OCI-LY3 (cell line): Measurements from ENCODE around the gene HHIP.
A peak's percentile ranks its signal among the peaks of the same experiment; 100 is the strongest.

Source experiments
- H2AFZ ChIP-seq: fragments of 200-600, 300-600 bp; shearing (Covaris generic); 2 replicates; pipeline ENCODE4 v1.6.0; 2014; ENCODE audit warnings: antibody characterized with exemption, low read depth, low read length
- H3K27ac ChIP-seq: fragments of 200-600, 300-600 bp; sonication (generic); 2 replicates; pipeline ENCODE4 v1.5.1; 2014; ENCODE audit warnings: mild to moderate bottlenecking, low read length, moderate library complexity, mixed read lengths
- H3K27me3 ChIP-seq: fragments of 200-600, 300-600 bp; sonication (generic); 2 replicates; pipeline ENCODE4 v1.6.1; 2014; ENCODE audit warnings: low read depth, low read length, mixed read lengths
- H3K36me3 ChIP-seq: fragments of 200-600, 300-600 bp; sonication (generic); replicated peaks from 2 replicates; pipeline ENCODE3; 2014; ENCODE audit warnings: low read depth, low read length, mixed read lengths
- H3K4me1 ChIP-seq: fragments of 300-600, 200-600 bp; sonication (generic); 2 replicates; pipeline ENCODE4 v1.6.1; 2014; ENCODE audit warnings: low read length, mixed read lengths
- H3K4me2 ChIP-seq: fragments of 200-600, 300-600 bp; sonication (generic); 2 replicates; pipeline ENCODE4 v1.6.1; 2014; ENCODE audit warnings: low read length, mixed read lengths
- H3K4me3 ChIP-seq: fragments of 300-600, 200-600 bp; sonication (generic); 2 replicates; pipeline ENCODE4 v1.5.1; 2014; ENCODE audit warnings: antibody characterized with exemption, mild to moderate bottlenecking, low read length, moderate library complexity
- H3K79me2 ChIP-seq: fragments of 300-600, 200-600 bp; shearing (Covaris generic); 2 replicates; pipeline ENCODE4 v1.6.1; 2014; ENCODE audit warnings: mild to moderate bottlenecking, low read length, mixed read lengths
- H3K9ac ChIP-seq: fragments of 300-600, 200-600 bp; shearing (Covaris generic); 2 replicates; pipeline ENCODE4 v1.6.0; 2014; ENCODE audit warnings: mild to moderate bottlenecking, low read length, moderate library complexity
- H3K9me3 ChIP-seq: fragments of 200-600, 300-600 bp; shearing (Covaris generic); 2 replicates; pipeline ENCODE4 v1.6.1; 2014; ENCODE audit warnings: low read length, mixed read lengths; ENCODE audit not compliant: insufficient read depth
- H4K20me1 ChIP-seq: fragments of 200-600, 300-600 bp; sonication (generic); 2 replicates; pipeline ENCODE4 v1.6.1; 2016; ENCODE audit warnings: low read length, mixed read lengths; ENCODE audit not compliant: insufficient read depth
- CTCF ChIP-seq: fragments of 200-600, 300-600 bp; sonication (generic); IDR thresholded peaks from 2 replicates; pipeline ENCODE4 v1.5.1; 2014; ENCODE audit warnings: antibody characterized with exemption, low read length, low read depth
- EZH2phosphoT487 ChIP-seq: fragments of 200-600 bp; shearing (Covaris generic); IDR thresholded peaks from 2 replicates; pipeline ENCODE4 v1.6.1; 2018; ENCODE audit warnings: antibody characterized with exemption, mixed run types, low read depth

HHIP gene

DNA sequence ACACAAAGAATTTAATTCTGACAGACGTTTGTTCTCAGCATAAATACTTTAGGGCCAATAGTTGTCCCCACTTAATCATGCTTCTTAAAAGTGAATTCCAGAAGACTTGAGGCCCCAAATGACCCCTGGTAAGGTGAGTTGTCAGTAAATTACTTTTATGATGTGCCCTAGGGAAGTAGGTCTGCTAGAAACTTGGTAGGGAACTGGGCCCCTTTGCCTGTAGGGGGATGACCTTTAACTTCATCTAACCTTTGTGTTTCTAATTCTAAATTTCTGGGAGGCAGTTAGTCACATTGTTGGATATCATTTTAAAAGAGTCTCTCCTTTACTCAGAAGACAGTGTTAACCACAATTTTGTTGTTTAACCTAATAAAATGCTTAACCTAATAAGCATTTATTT is 28.8 kb downstream of the HHIP start:
- no peak overlapping the region for H3K27ac ChIP-seq
- no peaks in the 10 kb centered on the region for H3K79me2 ChIP-seq
- no peaks in the 10 kb centered on the region for H3K36me3 ChIP-seq
- no peaks in the 10 kb centered on the region for H3K27me3 ChIP-seq
- H3K9me3 ChIP-seq: no peaks in the 10 kb centered on the region
- no peak overlapping the region for H3K9ac ChIP-seq
- TF ChIP-seq CTCF (no peak), EZH2phosphoT487 (no peak)
- H3K4me1 ChIP-seq: no peaks in the 10 kb centered on the region
- H2AFZ ChIP-seq: no peak overlapping the region
- H3K4me3 ChIP-seq: no peak overlapping the region
- H3K4me2 ChIP-seq: no peak overlapping the region
- no peaks in the 10 kb centered on the region for H4K20me1 ChIP-seq

GRCh38 chr4:144681806-144682205 is 35.9 kb downstream of the HHIP start:
- 0 out of 2 replicates have a peak, but pooled peaks have one; percentile 12 for TF ChIP-seq CTCF
- no peak for TF ChIP-seq EZH2phosphoT487
- Histone ChIP-seq H3K4me3 (peak overlapping the region; percentile 46), H3K4me2 (peak overlapping the region; percentile 71), H3K79me2 (no peaks in the 10 kb centered on the region), H2AFZ (no peak overlapping the region), H3K4me1 (peaks cover 12% of the 10 kb centered on the region), H3K36me3 (no peaks in the 10 kb centered on the region), H3K27ac (no peak overlapping the region), H4K20me1 (0 out of 2 replicates have a peak, but pooled peaks cover 3% of the 10 kb centered on the region), H3K27me3 (no peaks in the 10 kb centered on the region), H3K9ac (no peak overlapping the region), H3K9me3 (no peaks in the 10 kb centered on the region)

GRCh38 chr4:144683516-144683915 is 37.6 kb downstream of the HHIP start:
- Histone ChIP-seq H3K27ac (no peak overlapping the region), H3K4me2 (no peak overlapping the region), H3K9me3 (no peaks in the 10 kb centered on the region), H3K9ac (no peak overlapping the region), H3K4me3 (no peak overlapping the region), H4K20me1 (0 out of 2 replicates have a peak, but pooled peaks cover 3% of the 10 kb centered on the region), H3K79me2 (no peaks in the 10 kb centered on the region), H3K27me3 (no peaks in the 10 kb centered on the region), H2AFZ (no peak overlapping the region), H3K4me1 (peaks cover 12% of the 10 kb centered on the region), H3K36me3 (no peaks in the 10 kb centered on the region)
- TF ChIP-seq CTCF: no peak
- TF ChIP-seq EZH2phosphoT487: no peak

- H3K4me3 ChIP-seq: no peak overlapping the region
- no peaks in the 10 kb centered on the region for H3K9me3 ChIP-seq
- TF ChIP-seq CTCF (no peak), EZH2phosphoT487 (no peak)
- no peak overlapping the region for H3K27ac ChIP-seq
- no peaks in the 10 kb centered on the region for H3K27me3 ChIP-seq
- no peak overlapping the region for H3K4me2 ChIP-seq
- 0 out of 2 replicates have a peak, but pooled peaks cover 3% of the 10 kb centered on the region for H4K20me1 ChIP-seq
- H2AFZ ChIP-seq: no peak overlapping the region
- H3K4me1 ChIP-seq: peaks cover 12% of the 10 kb centered on the region
- no peaks in the 10 kb centered on the region for H3K36me3 ChIP-seq
- no peak overlapping the region for H3K9ac ChIP-seq
- H3K79me2 ChIP-seq: no peaks in the 10 kb centered on the region
These were observed 40.0 kb downstream of the HHIP start for GRCh38 chr4:144685911-144686310.
